ENCODE measurements around the gene ANKDD1A.

- TF ChIP-seq, protein P1, sequence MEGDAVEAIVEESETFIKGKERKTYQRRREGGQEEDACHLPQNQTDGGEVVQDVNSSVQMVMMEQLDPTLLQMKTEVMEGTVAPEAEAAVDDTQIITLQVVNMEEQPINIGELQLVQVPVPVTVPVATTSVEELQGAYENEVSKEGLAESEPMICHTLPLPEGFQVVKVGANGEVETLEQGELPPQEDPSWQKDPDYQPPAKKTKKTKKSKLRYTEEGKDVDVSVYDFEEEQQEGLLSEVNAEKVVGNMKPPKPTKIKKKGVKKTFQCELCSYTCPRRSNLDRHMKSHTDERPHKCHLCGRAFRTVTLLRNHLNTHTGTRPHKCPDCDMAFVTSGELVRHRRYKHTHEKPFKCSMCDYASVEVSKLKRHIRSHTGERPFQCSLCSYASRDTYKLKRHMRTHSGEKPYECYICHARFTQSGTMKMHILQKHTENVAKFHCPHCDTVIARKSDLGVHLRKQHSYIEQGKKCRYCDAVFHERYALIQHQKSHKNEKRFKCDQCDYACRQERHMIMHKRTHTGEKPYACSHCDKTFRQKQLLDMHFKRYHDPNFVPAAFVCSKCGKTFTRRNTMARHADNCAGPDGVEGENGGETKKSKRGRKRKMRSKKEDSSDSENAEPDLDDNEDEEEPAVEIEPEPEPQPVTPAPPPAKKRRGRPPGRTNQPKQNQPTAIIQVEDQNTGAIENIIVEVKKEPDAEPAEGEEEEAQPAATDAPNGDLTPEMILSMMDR (IDR thresholded peaks at IDR 0.05; ENCODE audit: insufficient read depth, low read length, poor library complexity, severe bottlenecking): no peak
- no peak for TF ChIP-seq EZH2phosphoT487 (conservative IDR thresholded peaks at IDR 0.05; ENCODE audit: low read length)
Measured at GRCh38 chr15:64888336-64888735, 23.4 kb upstream of the ANKDD1A start.
